Measurements from ENCODE around the gene NFKBIE.

The NFKBIE gene

GRCh38 chr6:44247338-44248302 is 17.7 kb downstream of the NFKBIE start:
- Histone ChIP-seq H3K4me1 (ENCODE audit: insufficient read depth, poor library complexity, severe bottlenecking) (peaks cover 9% of the 10 kb centered on the region), H3K27ac (ENCODE audit: poor library complexity, severe bottlenecking) (peak overlapping the region; percentile 89), H3K9me3 (ENCODE audit: severe bottlenecking) (no peaks in the 10 kb centered on the region), H3K4me3 (ENCODE audit: severe bottlenecking) (peak overlapping the region; percentile 93), H3K27me3 (ENCODE audit: insufficient read depth, poor library complexity, severe bottlenecking) (no peaks in the 10 kb centered on the region), H3K36me3 (ENCODE audit: low read depth) (peaks cover 56% of the 10 kb centered on the region)
- ATAC-seq (ENCODE audit: low read depth) (peak; percentile 16), DNase-seq (ENCODE audit: low spot score) (no peak)
- no peak for TF ChIP-seq CTCF (IDR thresholded peaks at IDR 0.05; ENCODE audit: poor library complexity, severe bottlenecking)

GRCh38 chr6:44246663-44247337 is 18.6 kb downstream of the NFKBIE start, which contains the start of gene HSP90AB1:
Gene HSP90AB1, plus strand, starts transcription at chr6:44247101. Its CDS starts 1,529 bp downstream, at chr6:44248630.
- Histone ChIP-seq H3K4me1 (ENCODE audit: insufficient read depth, poor library complexity, severe bottlenecking) (peaks cover 9% of the 10 kb centered on the region), H3K27me3 (ENCODE audit: insufficient read depth, poor library complexity, severe bottlenecking) (no peaks in the 10 kb centered on the region), H3K27ac (ENCODE audit: poor library complexity, severe bottlenecking) (peak within 1 kb of the TSS; percentile 89), H3K36me3 (ENCODE audit: low read depth) (peaks cover 48% of the 10 kb centered on the region), H3K9me3 (ENCODE audit: severe bottlenecking) (no peaks in the 10 kb centered on the region), H3K4me3 (ENCODE audit: severe bottlenecking) (peak within 1 kb of the TSS; percentile 93)
- peak; percentile 94 for DNase-seq (ENCODE audit: low spot score)
- TF ChIP-seq CTCF (IDR thresholded peaks at IDR 0.05; ENCODE audit: poor library complexity, severe bottlenecking): no peak
- peak; percentile 69 for ATAC-seq (ENCODE audit: low read depth)

GRCh38 chr6:44245912-44246662 is 19.3 kb downstream of the NFKBIE start:
- Histone ChIP-seq H3K4me1 (ENCODE audit: insufficient read depth, poor library complexity, severe bottlenecking) (peaks cover 9% of the 10 kb centered on the region), H3K9me3 (ENCODE audit: severe bottlenecking) (no peaks in the 10 kb centered on the region), H3K27me3 (ENCODE audit: insufficient read depth, poor library complexity, severe bottlenecking) (no peaks in the 10 kb centered on the region), H3K36me3 (ENCODE audit: low read depth) (peaks cover 41% of the 10 kb centered on the region), H3K4me3 (ENCODE audit: severe bottlenecking) (peak overlapping the region; percentile 93), H3K27ac (ENCODE audit: poor library complexity, severe bottlenecking) (peak overlapping the region; percentile 89)
- TF ChIP-seq CTCF (IDR thresholded peaks at IDR 0.05; ENCODE audit: poor library complexity, severe bottlenecking): peak; percentile 59
- peak; percentile 60 for ATAC-seq (ENCODE audit: low read depth)
- DNase-seq (ENCODE audit: low spot score): peak; percentile 86

GRCh38 chr6:44245391-44245911 is 19.9 kb downstream of the NFKBIE start:
- H3K27ac ChIP-seq (ENCODE audit: poor library complexity, severe bottlenecking): peak overlapping the region; percentile 89
- TF ChIP-seq CTCF (IDR thresholded peaks at IDR 0.05; ENCODE audit: poor library complexity, severe bottlenecking): no peak

More at GRCh38 chr6:44245391-44245911, 19.9 kb downstream of the NFKBIE start:
- Histone ChIP-seq H3K9me3 (ENCODE audit: severe bottlenecking) (no peaks in the 10 kb centered on the region), H3K36me3 (ENCODE audit: low read depth) (peaks cover 34% of the 10 kb centered on the region), H3K4me3 (ENCODE audit: severe bottlenecking) (peak overlapping the region; percentile 93), H3K4me1 (ENCODE audit: insufficient read depth, poor library complexity, severe bottlenecking) (peaks cover 9% of the 10 kb centered on the region), H3K27me3 (ENCODE audit: insufficient read depth, poor library complexity, severe bottlenecking) (no peaks in the 10 kb centered on the region)
- DNase-seq (ENCODE audit: low spot score): no peak
- ATAC-seq (ENCODE audit: low read depth): no peak
